GM12878 (cell line): Measurements from ENCODE around the gene SMIM1. TPM values are rescaled to one million over a fixed set of nuclear protein-coding genes. Genes with fewer than 3 reads are reported as not detected.

ENCODE experiments used
- ATAC-seq: fragments of 200-7000 bp; cut with Tn5 transposase; 3 replicates; pipeline ENCODE4 v1.9.1; 2020; ENCODE audit warnings: mild to moderate bottlenecking, moderate library complexity
- BruUV-seq: library from RNA; stranded (reverse); fragments of 400-500 nt; replicated peaks from 2 replicates; lab custom pipeline; 2021; lab: Mats Ljungman, UMichigan
- CTCF ChIA-PET: fragments of 300-600 bp; sonication (Branson Sonifier 250); formaldehyde crosslinking; extraction: SDS; loops from one replicate; lab custom pipeline; 2021; ENCODE audit warnings: inconsistent platforms; lab: Yijun Ruan, JAX
- POLR2A ChIA-PET: fragments of 350-600 bp; formaldehyde crosslinking; extraction: SDS; loops from one replicate; lab custom pipeline; 2021; ENCODE audit warnings: inconsistent platforms; lab: Charles Lee
- RAD21 ChIA-PET: fragments of 300-600 bp; sonication (Branson Sonifier 250); formaldehyde crosslinking; loops from one replicate; lab custom pipeline; 2023; ENCODE audit warnings: antibody characterized with exemption; ENCODE audit not compliant: unreplicated experiment; lab: Charles Lee
- SMC1A ChIA-PET: fragments of 300-600 bp; sonication (Branson Sonifier 250); formaldehyde crosslinking; loops from one replicate; lab custom pipeline; 2023; ENCODE audit not compliant: unreplicated experiment, uncharacterized antibody; lab: Charles Lee
- DNase-seq: peaks from one replicate; pipeline ENCODE4 v3.0.0-alpha.2; 2011; ENCODE audit warnings: low read depth, low spot score
- FAIRE-seq: peaks from 3 replicates; lab custom pipeline; 2011; peaks lifted over from hg19 to GRCh38; lab: Jason Lieb, UNC
- H2AFZ ChIP-seq: 2 replicates; pipeline ENCODE4 v1.6.0; 2011; ENCODE audit warnings: low read depth, low read length, control low read depth; ENCODE audit not compliant: control insufficient read depth
- H3K27ac ChIP-seq: 2 replicates; pipeline ENCODE4 v1.5.1; 2011; ENCODE audit warnings: control low read depth; ENCODE audit not compliant: control insufficient read depth, insufficient read depth
- H3K27me3 ChIP-seq, 2 experiments: replicated peaks in 1 of 2; 2 replicates each; pipeline versions ENCODE4 v1.6.0 to v1.6.1; 2011; ENCODE audit warnings: low read length in 1 of 2; ENCODE audit not compliant: control insufficient read depth in 2 of 2, insufficient read depth in 2 of 2
- H3K36me3 ChIP-seq, 2 experiments: 2 replicates each; pipeline ENCODE4 v1.5.1; 2011; ENCODE audit warnings: low read length in 1 of 2; ENCODE audit not compliant: control insufficient read depth in 2 of 2, insufficient read depth in 2 of 2
- H3K4me1 ChIP-seq: 2 replicates; pipeline ENCODE4 v1.6.1; 2011; ENCODE audit warnings: mild to moderate bottlenecking, low read length, moderate library complexity, mixed read lengths; ENCODE audit not compliant: control insufficient read depth, insufficient read depth
- H3K4me2 ChIP-seq: 2 replicates; pipeline ENCODE4 v1.6.0; 2011; ENCODE audit warnings: control low read depth; ENCODE audit not compliant: control insufficient read depth, insufficient read depth
- H3K4me3 ChIP-seq: fragments of 200-600 bp; sonication (generic); 2 replicates; pipeline ENCODE4 v1.5.1; 2016
- H3K79me2 ChIP-seq: 2 replicates; pipeline ENCODE4 v1.6.0; 2011; ENCODE audit warnings: low read length; ENCODE audit not compliant: control insufficient read depth, insufficient read depth
- H3K9ac ChIP-seq: 2 replicates; pipeline ENCODE4 v1.8.0; 2011; ENCODE audit warnings: low read length, control low read depth, mixed read lengths; ENCODE audit not compliant: control insufficient read depth, insufficient read depth
- H3K9me3 ChIP-seq: replicated peaks from 3 replicates; pipeline ENCODE4 v1.5.1; 2011; ENCODE audit warnings: mild to moderate bottlenecking, low read length; ENCODE audit not compliant: control insufficient read depth, insufficient read depth
- H4K20me1 ChIP-seq: 2 replicates; pipeline ENCODE4 v1.6.0; 2011; ENCODE audit not compliant: control insufficient read depth, insufficient read depth
- ATF2 ChIP-seq: IDR thresholded peaks from 2 replicates; pipeline ENCODE4 v1.6.1; 2012; ENCODE audit warnings: low read length, inconsistent platforms
- BCL11A ChIP-seq: IDR thresholded peaks from 2 replicates; pipeline ENCODE4 v1.6.1; 2011; ENCODE audit warnings: low read depth, low read length
- E4F1 ChIP-seq: fragments of 450-650 bp; IDR thresholded peaks from 2 replicates; pipeline ENCODE4 v1.6.1; 2018; ENCODE audit warnings: borderline replicate concordance, mild to moderate bottlenecking; ENCODE audit not compliant: partially characterized antibody
- FOXK2 ChIP-seq: fragments of 450-650 bp; IDR thresholded peaks from 2 replicates; pipeline ENCODE4 v1.6.1; 2017; ENCODE audit warnings: mild to moderate bottlenecking, moderate library complexity
- FOXM1 ChIP-seq: IDR thresholded peaks from 2 replicates; pipeline ENCODE4 v1.6.1; 2012; ENCODE audit warnings: low read depth, mild to moderate bottlenecking, inconsistent platforms, low read length, moderate library complexity
- HCFC1 ChIP-seq: fragments of 150-350 bp; IDR thresholded peaks from 2 replicates; pipeline ENCODE4 v1.6.1; 2014; ENCODE audit warnings: low read length
- JUND ChIP-seq: IDR thresholded peaks from 2 replicates; pipeline ENCODE4 v1.6.1; 2012; ENCODE audit warnings: low read depth, mild to moderate bottlenecking, low read length, improper control_type of control experiment, moderate library complexity
- NFYA ChIP-seq: IDR thresholded peaks from 2 replicates; pipeline ENCODE4 v1.6.1; 2011; ENCODE audit warnings: low read depth, mild to moderate bottlenecking, low read length, improper control_type of control experiment, borderline replicate concordance
- SMAD1 ChIP-seq: fragments of 450-650 bp; IDR thresholded peaks from 2 replicates; pipeline ENCODE4 v1.6.1; 2018; ENCODE audit warnings: mild to moderate bottlenecking, low read depth; ENCODE audit not compliant: partially characterized antibody
- TARDBP ChIP-seq: IDR thresholded peaks from 2 replicates; pipeline ENCODE4 v1.6.1; 2016; ENCODE audit warnings: borderline replicate concordance
- ZNF207 ChIP-seq: fragments of 450-650 bp; IDR thresholded peaks from 2 replicates; pipeline ENCODE4 v1.6.1; 2014; ENCODE audit warnings: antibody characterized with exemption, mild to moderate bottlenecking, borderline replicate concordance
- WGBS: methylation state at CpG from one replicate; pipeline ENCODE4 v1.1.6; 2016; ENCODE audit warnings: low lambda C conversion rate; ENCODE audit not compliant: insufficient replicate concordance, insufficient coverage; ENCODE audit errors: missing lambda C conversion rate; 5-methylcytosine and 5-hydroxymethylcytosine counted together
- in situ Hi-C: fragments of 300-500 bp; cut with MboI; formaldehyde crosslinking; loops from 9 replicates; pipeline ENCODE4 v1.14.3; 2018; ENCODE audit warnings: mixed read lengths
- intact Hi-C: fragments of 100-400 bp; cut with micrococcal nuclease; formaldehyde crosslinking; loops from one replicate; pipeline ENCODE4 v1.14.2; 2022; ENCODE audit not compliant: unreplicated experiment
- polyA plus RNA-seq, 11 experiments: library from polyadenylated mRNA; depleted of rRNA in 4 of 11; unstranded in 6 of 11; stranded (reverse) in 5 of 11; fragments of >200 nt; fragmentation: Nextera tagmentation in 4 of 11; fragmentation: Illumina TruSeq in 1 of 11; extraction: Ambion mirVana in 4 of 11; extraction: Trizol in 1 of 11; gene quantifications; 1 replicate in 1 of 11; 2 replicates in 10 of 11; pipeline versions ENCODE4 v1.2.1 to v1.2.3, GENCODE V29; 2011 to 2016; ENCODE audit warnings: inconsistent platforms in 2 of 11, missing spikeins in 2 of 11, low read depth in 1 of 11
- total RNA-seq, 4 experiments: library from RNA; depleted of rRNA in 3 of 4; stranded (reverse); fragments of >200 nt in 3 of 4; fragmentation: Illumina TruSeq in 1 of 4; extraction: Trizol in 1 of 4; gene quantifications; 2 replicates each; pipeline versions ENCODE4 v1.2.1 to v1.2.3, GENCODE V29; 2013 to 2021
- TF ChIP-seq, protein P1 (sequence below): fragments of 450-650 bp; IDR thresholded peaks from 2 replicates; pipeline ENCODE4 v1.6.1; 2017; ENCODE audit warnings: mild to moderate bottlenecking, low read depth, inconsistent platforms; ENCODE audit not compliant: poor library complexity, severe bottlenecking
- TF ChIP-seq, protein P2 (sequence below): fragments of 450-650 bp; IDR thresholded peaks from 2 replicates; pipeline ENCODE4 v1.6.1; 2017; ENCODE audit warnings: mild to moderate bottlenecking, moderate library complexity

Gene SMIM1
- total and polyA plus RNA-seq, 10 of the 15 experiments (the other 5 are each of a cell fraction or from before 2014, with no cell fraction given): 0.30 to 0.37 TPM; not detected in 8

DNA sequence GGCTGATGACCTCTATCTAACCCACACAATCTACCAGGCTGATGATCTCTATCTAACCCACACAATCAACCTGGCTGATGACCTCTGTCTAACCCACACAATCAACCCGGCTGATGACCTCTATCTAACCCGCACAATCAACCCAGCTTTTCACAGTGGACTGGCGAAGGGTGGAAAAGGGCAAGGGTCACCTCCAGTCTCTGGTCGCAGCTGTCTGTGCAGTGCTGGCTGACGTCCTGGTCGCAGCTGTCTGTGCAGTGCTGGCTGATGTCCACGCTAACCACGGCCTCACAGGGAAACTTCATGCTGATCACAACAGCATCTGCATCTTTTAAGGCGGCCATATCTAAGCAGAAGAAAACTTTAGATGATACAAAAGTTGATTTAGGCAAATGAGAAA lies 32.5 kb upstream of the SMIM1 start:
- intact Hi-C loops: no loop called here
- ATAC-seq: no peak
- SMC1A ChIA-PET: no interaction called here
- no peak for FAIRE-seq
- Histone ChIP-seq H3K27me3 (no peaks in the 10 kb centered on the region), H3K9ac (no peak overlapping the region), H3K36me3 (peaks cover 2 to 3% of the 10 kb centered on the region in 2 experiments; a peak in 3 of 4 replicates), H3K79me2 (no peaks in the 10 kb centered on the region), H3K4me2 (no peak overlapping the region), H4K20me1 (no peaks in the 10 kb centered on the region), H3K27ac (no peak overlapping the region), H3K9me3 (no peaks in the 10 kb centered on the region), H3K4me1 (no peaks in the 10 kb centered on the region), H3K4me3 (no peak overlapping the region), H2AFZ (no peak overlapping the region)
- BruUV-seq: no TSS peak
- POLR2A ChIA-PET: no interaction called here
- RAD21 ChIA-PET: no interaction called here
- no peak for DNase-seq
- CTCF ChIA-PET: no interaction called here
- in situ Hi-C loops: no loop called here
- WGBS: 89% methylated on average over 9 of the region's 9 CpGs
- TF ChIP-seq, protein P1, sequence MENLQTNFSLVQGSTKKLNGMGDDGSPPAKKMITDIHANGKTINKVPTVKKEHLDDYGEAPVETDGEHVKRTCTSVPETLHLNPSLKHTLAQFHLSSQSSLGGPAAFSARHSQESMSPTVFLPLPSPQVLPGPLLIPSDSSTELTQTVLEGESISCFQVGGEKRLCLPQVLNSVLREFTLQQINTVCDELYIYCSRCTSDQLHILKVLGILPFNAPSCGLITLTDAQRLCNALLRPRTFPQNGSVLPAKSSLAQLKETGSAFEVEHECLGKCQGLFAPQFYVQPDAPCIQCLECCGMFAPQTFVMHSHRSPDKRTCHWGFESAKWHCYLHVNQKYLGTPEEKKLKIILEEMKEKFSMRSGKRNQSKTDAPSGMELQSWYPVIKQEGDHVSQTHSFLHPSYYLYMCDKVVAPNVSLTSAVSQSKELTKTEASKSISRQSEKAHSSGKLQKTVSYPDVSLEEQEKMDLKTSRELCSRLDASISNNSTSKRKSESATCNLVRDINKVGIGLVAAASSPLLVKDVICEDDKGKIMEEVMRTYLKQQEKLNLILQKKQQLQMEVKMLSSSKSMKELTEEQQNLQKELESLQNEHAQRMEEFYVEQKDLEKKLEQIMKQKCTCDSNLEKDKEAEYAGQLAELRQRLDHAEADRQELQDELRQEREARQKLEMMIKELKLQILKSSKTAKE: no peak
- no peak for TF ChIP-seq BCL11A
- no peak for TF ChIP-seq ZNF207
- no peak for TF ChIP-seq E4F1
- no peak for TF ChIP-seq FOXK2
- TF ChIP-seq SMAD1: no peak
- TF ChIP-seq HCFC1: no peak
- no peak for TF ChIP-seq JUND
- no peak for TF ChIP-seq FOXM1
- TF ChIP-seq NFYA: no peak
- TF ChIP-seq TARDBP: no peak
- TF ChIP-seq ATF2: no peak
- TF ChIP-seq, protein P2, sequence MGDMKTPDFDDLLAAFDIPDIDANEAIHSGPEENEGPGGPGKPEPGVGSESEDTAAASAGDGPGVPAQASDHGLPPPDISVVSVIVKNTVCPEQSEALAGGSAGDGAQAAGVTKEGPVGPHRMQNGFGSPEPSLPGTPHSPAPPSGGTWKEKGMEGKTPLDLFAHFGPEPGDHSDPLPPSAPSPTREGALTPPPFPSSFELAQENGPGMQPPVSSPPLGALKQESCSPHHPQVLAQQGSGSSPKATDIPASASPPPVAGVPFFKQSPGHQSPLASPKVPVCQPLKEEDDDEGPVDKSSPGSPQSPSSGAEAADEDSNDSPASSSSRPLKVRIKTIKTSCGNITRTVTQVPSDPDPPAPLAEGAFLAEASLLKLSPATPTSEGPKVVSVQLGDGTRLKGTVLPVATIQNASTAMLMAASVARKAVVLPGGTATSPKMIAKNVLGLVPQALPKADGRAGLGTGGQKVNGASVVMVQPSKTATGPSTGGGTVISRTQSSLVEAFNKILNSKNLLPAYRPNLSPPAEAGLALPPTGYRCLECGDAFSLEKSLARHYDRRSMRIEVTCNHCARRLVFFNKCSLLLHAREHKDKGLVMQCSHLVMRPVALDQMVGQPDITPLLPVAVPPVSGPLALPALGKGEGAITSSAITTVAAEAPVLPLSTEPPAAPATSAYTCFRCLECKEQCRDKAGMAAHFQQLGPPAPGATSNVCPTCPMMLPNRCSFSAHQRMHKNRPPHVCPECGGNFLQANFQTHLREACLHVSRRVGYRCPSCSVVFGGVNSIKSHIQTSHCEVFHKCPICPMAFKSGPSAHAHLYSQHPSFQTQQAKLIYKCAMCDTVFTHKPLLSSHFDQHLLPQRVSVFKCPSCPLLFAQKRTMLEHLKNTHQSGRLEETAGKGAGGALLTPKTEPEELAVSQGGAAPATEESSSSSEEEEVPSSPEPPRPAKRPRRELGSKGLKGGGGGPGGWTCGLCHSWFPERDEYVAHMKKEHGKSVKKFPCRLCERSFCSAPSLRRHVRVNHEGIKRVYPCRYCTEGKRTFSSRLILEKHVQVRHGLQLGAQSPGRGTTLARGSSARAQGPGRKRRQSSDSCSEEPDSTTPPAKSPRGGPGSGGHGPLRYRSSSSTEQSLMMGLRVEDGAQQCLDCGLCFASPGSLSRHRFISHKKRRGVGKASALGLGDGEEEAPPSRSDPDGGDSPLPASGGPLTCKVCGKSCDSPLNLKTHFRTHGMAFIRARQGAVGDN: no peak
